GM18498 (cell line): Measurements from ENCODE around the gene GPX1.
"Not testable (repeated sequence)": the region's sequence is repeated elsewhere in the genome, so short reads cannot be mapped to it uniquely, and the experiment has no call there.

Experiments used
- ATAC-seq: cut with Tn5 transposase; IDR thresholded peaks from one replicate; pipeline ENCODE4 v1.9.1; 2021; ENCODE audit warnings: mild to moderate bottlenecking, moderate library complexity; ENCODE audit not compliant: unreplicated experiment

GPX1 gene

GRCh38 chr3:49358217-49358883 lies at the start of gene GPX1:
Gene GPX1 (minus strand): TSS chr3:49358353. CDS start chr3:49358278, 75 bp downstream.
- peak; percentile 89 for ATAC-seq

DNA sequence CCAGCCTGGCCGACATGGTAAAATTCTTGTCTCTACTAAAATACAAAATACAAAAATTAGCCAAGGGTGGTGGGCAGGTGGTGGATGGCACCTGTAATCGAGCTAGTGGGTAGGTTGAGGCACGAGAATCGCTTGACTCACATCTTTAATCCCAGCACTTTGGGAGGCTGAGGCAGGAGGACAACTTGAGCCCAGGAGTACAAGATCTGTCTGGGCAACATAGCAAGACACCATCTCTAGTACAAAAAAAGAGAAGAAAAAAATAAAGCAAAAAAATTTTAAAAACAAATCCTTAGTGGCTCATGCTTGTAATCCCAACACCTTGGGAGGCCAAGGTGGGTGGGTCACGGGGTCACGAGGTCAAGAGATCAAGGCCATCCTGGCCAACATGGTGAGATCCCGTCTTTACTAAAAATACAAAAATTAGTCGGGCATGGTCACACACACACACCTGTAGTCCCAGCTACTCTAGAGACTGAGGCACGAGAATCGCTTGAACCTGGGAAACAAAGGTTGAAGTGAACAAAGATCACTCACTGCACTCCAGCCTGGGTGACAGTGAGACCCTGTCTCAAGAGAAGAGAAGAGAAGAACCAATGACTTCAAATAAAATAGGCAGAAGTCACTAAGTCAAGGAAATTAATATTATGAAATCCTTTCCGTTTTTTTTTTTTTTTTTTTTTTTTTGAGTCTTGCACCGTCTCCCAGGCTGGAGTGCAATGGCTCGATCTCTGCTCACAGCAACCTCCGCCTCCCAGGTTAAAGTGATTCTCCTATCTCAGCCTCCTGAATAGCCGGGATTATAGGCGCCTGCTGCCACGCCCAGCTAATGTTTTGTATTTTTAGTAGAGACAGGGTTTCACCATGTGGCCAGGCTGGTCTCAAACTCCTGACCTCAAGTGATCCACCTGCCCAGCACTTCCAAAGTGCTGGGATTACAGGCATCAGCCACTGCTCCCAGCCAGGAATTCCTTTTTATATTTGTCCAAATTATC lies 48.7 kb upstream of the GPX1 start:
- no peak for ATAC-seq

DNA sequence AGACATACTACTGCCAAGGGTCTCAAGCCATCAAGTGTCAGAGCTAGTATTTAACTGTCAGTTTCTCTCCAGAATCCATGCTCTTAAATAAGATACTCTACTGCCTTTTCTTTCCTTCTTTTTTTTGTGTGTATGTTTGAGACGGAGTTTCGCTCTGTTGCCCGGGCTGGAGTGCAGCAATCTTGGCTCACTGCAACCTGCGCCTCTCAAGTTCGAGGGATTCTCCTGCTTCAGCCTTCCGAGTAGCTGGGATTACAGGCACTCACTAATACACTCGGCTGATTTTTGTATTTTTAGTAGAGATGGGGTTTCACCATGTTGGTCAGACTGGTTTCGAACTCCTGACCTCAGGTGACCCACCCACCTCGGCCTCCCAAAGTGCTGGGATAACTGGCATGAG lies 47.4 kb upstream of the GPX1 start:
- not testable (repeated sequence) for ATAC-seq

DNA sequence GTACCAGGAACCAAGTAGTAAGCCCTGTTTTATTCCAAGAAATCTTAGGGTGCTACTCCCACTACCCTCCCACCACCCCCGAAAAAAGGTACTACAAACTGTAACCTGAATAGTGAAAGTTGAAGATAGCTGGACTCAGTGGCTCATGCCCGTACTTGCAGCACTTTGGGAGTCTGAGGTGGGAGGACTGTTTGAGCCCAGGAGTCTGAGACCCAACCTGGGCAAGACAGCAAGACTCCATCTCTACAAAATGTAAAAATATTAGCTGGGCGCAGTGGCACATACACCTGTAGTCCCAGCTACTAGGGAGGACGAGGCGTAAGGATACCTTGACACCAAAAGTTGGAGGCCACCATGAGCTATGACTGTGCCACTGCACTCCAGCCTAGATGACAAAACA lies 45.7 kb upstream of the GPX1 start:
- ATAC-seq, result no peak

DNA sequence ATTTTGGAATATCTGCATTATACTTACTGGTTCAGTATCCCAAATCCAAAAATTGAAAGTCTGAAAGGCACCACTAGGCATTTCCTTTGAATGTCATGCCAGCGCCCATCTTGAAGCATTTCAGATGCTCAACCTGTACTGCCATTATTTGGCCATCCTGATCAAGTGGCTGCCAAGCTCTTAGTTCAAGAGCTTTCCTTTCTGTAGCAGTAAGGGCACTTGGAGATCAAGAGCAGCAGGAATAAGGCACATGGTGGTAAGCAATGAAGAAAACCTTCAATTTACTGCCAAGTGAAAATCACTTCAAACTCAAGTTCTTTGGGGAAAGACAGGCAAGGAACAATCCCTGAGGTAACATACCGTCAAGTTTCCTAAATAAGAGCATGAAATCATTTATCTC lies 43.6 kb upstream of the GPX1 start:
- no peak for ATAC-seq

DNA sequence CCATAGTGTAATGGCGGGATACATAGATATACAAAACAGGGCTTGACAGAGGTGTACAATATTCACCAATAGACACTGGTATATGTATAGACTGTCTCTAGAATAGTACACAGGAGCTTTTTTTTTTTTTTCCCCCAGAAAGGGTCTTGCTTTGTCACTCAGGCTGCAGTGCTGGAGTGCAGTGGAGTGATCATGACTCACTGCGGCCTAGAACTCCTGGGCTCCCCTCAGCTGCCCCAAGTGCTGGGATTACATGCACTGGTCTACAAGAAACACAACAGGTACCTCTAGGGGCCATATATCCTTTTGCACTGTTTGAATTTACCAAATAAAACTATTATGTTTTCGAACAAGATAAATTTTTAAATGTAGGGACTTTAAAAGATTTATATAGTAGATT lies 41.3 kb upstream of the GPX1 start:
- no peak for ATAC-seq

DNA sequence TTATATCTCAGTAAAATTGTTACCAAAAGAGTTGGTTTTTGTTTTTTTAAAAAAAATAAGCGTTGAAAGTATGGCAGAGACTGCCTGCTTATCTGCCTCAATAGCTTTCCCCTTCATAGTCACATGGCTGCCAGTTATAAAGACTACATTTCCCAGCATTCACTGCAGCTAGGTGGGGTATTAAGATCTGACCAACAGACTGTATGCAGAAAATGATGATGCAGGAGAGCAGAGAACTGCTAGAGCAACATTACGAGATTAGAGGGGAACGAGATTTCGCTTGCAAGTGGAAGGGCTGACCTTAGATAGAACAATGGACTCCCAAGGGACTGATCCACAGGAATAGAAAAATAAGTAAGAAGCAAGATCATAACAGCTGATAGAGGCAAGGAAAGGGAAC lies 39.3 kb upstream of the GPX1 start:
- ATAC-seq, result no peak

GRCh38 chr3:49391310-49391709 lies 33.2 kb upstream of the GPX1 start:
- not testable (repeated sequence) for ATAC-seq

- ATAC-seq, result no peak
Measured at GRCh38 chr3:49389297-49389696, 31.1 kb upstream of the GPX1 start.

GRCh38 chr3:49388289-49388820 lies 30.2 kb upstream of the GPX1 start:
- ATAC-seq, result no peak

DNA sequence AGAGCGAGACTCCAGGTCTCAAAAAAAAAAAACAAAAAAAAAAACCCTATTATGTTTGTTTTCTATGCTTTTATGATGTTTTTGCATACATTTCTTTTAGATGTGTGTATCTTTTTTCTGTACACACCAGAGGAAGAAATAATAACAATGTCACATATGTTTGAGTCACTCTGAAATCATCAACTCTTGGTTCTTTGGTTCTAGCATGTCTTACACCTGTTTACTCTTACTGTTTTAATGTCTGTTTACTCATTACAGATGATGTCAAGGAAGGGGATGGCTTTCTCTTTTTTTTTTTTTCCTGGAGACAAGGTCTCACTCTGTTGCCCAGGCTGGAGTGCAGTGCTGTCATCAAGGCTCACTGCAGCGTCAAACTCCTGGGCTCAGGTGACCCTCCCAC lies 29.6 kb upstream of the GPX1 start:
- ATAC-seq, result no peak

DNA sequence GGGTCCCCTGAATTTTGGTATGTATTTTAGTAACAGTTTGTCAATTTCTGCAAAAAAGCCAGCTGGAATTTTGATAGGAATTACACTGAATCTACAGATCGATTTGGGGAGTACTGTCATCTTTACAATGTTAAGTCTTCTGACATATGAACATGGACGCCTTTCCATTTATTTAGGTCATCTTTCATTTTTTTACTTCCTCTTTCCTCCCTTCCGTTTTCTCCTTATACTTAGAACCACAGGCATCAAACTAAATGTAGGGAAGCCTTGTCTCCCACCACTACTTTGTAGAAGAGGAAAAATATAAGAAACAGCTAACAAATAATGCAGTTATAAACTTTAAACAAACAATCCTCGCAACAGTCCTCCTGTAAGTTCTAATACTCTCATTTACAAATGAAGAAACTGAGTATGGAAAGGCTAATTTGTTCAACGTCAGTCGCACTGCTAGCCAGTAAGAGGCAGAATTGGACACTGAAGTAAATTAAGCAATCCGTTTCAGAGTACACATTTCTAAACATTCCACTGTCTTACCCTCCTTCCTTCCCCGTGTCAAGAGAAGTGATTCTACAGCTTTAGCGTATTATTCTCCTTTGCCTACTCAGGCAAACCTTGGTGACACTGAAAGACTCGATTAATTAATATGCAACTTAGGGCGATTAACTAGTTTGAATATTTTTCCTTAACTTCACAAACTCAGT lies 28.1 kb upstream of the GPX1 start:
- no peak for ATAC-seq

DNA sequence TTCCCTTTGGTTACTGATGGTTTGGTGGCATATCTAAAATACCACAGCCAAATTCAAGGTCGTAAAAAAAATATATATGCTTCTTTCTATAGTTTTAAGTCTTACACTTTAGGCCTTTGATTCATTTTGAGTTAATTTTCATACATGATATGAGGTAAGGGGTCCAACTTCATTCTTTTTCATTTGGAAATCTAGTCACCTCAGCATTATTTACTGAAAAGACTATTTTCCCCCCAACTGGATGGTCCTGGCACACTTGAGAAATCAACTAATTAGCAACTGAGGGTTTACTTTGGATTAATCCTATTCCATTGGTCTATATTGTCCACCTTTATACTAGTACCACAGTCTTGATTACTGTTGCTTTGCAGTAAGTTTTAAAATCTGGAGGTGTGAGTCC lies 27.5 kb upstream of the GPX1 start:
- ATAC-seq, result no peak

GRCh38 chr3:49383387-49383786 lies 25.2 kb upstream of the GPX1 start:
- ATAC-seq, result no peak

DNA sequence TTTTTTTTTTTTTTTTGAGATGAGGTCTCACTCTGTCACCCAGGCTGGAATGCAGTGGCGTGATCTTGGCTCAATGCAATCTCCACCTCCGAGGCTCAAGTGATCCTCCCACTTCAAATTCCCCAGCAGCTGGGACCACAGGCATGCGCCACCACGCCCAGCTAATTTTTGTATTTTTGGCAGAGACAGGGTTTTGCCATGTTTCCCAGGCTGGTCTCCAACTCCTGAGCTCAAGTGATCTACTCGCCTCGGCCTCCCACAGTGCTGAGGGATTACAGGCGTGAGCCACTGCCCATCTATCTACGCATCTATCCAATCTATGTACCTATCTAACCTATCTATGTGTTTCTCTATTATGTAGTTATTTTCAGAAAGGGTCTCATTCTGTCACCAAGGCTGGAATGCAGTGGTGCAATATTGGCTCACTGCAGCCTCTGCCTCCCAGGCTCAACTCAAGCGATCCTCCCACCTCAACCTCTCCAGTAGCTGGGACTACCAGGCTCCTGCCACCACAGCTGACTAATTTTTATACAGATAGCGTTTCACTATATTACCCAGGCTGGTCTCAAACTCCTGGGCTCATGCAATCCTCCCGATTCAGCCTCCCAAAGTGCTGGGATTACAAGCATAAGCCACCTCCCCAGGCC lies 20.2 kb upstream of the GPX1 start:
- no peak for ATAC-seq

- no peak for ATAC-seq
Measured at GRCh38 chr3:49377483-49377882, 19.3 kb upstream of the GPX1 start.

- ATAC-seq, result no peak
Measured at GRCh38 chr3:49371946-49372345, 13.8 kb upstream of the GPX1 start.

DNA sequence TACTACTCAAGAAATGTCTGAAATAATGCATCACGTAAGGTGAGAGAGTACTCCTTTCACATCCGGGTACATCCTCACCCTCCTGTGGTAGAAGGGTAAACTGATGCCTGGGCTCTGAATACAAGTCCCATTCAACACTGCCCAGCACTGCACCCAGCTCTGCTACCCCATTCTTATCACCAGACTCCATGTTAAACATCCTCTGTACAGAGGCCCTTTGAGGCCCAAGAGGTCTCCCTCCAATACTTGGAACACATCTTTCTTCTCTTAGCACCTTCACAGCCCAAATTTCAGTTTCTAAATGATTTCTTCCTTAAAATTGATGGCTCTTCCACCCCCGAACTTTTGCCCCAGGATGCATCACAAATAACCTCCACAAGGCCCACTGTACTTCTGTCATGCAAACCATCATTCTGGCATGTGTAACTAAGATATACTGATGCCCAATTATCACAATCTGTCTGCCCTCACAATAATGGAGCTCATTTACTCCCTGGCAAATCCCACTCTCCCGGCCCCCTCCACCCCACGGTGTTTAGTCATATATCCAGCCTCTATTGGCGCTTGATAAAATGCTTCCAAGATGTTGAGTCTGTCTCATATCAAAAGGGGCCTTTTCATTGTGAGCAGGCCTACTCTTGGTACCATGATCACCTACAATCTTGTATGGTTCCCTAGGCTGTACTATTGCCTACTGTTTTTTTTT lies 12.6 kb upstream of the GPX1 start:
- ATAC-seq, result no peak

DNA sequence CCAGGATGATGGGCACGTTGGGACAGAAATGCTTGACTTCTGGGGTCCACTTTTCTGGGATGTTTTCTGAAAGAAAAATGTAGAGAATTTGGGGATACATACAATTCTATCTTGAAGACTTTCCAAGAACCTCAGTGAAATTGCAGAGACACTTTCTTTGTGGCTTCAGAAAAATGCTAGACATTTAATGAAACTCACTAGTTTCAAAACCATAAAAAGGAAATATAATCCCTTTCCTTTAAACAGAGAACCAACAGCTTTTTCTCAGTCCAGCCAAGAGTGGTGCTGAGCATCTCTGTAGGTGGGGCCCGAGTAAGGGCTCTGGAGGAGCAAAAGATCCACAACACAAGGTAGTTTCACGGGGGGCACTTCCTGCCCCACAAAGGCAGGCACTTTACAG lies 4.4 kb upstream of the GPX1 start:
- ATAC-seq, result no peak

DNA sequence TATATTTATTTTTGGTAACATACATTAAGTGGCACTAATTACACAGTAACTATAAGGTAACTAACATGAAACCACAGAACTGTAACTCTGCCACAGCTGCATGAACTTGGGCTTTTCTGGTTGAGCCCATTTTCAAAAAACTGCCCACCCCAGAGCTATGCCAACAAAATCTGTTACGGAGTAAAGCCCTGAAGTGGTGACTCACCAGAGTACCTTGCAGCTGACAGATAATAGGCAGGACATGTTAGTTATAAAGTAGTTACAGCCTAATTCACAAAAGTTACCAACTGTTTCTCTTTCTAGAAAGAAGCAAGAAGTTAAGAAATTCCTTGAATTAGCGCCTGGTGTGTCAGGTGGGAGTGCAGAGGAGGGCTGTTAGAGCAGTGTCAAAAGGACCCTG lies 1.5 kb upstream of the GPX1 start:
- no peak for ATAC-seq
